PFSK-1 (cell line): ENCODE measurements around the gene DUOX2.

ENCODE experiments used
- FOXP2 ChIP-seq: optimal IDR thresholded peaks from 2 replicates; pipeline ENCODE3; 2011; ENCODE audit warnings: borderline replicate concordance, control low read depth, inconsistent platforms; ENCODE audit not compliant: insufficient read depth; ENCODE audit errors: extremely low read length, extremely low read depth
- POLR2AphosphoS5 ChIP-seq: IDR thresholded peaks from 2 replicates; pipeline ENCODE4 v1.6.1; 2012; ENCODE audit warnings: low read depth, mild to moderate bottlenecking, control low read depth, low read length, moderate library complexity
- REST ChIP-seq, 2 experiments: IDR thresholded peaks; 2 replicates each; pipeline versions ENCODE4 v1.6.1 to v1.8.0; 2011 to 2012; ENCODE audit warnings: low read depth in 2 of 2, low read length in 2 of 2, control low read depth in 1 of 2, inconsistent platforms in 1 of 2, mild to moderate bottlenecking in 1 of 2, moderate library complexity in 1 of 2; ENCODE audit not compliant: insufficient read depth in 1 of 2
- SIN3A ChIP-seq: IDR thresholded peaks from 2 replicates; pipeline ENCODE4 v1.6.1; 2012; ENCODE audit warnings: mild to moderate bottlenecking, low read length, moderate library complexity, borderline replicate concordance; ENCODE audit not compliant: insufficient read depth
- TAF1 ChIP-seq: IDR thresholded peaks from 2 replicates; pipeline ENCODE4 v1.6.1; 2012; ENCODE audit warnings: low read length, control low read depth, borderline replicate concordance; ENCODE audit not compliant: insufficient read depth

The DUOX2 gene

GRCh38 chr15:45123397-45123796, 9.4 kb upstream of the DUOX2 start:
- TF ChIP-seq REST (IDR thresholded peaks at IDR 0.05; ENCODE audit: insufficient read depth in 1 of 2, low read depth in 2 of 2, low read length in 2 of 2) (no peak), POLR2AphosphoS5 (no peak), TAF1 (no peak), SIN3A (no peak), FOXP2 (no peak)

- TF ChIP-seq REST (IDR thresholded peaks at IDR 0.05; ENCODE audit: insufficient read depth in 1 of 2, low read depth in 2 of 2, low read length in 2 of 2) (no peak), FOXP2 (no peak), TAF1 (no peak), POLR2AphosphoS5 (no peak), SIN3A (no peak)
Measured at GRCh38 chr15:45122719-45123118, 8.7 kb upstream of the DUOX2 start.

GRCh38 chr15:45121706-45122417, 7.9 kb upstream of the DUOX2 start:
- TF ChIP-seq TAF1 = no peak
- no peak for TF ChIP-seq POLR2AphosphoS5
- TF ChIP-seq SIN3A = no peak
- no peak for TF ChIP-seq REST (IDR thresholded peaks at IDR 0.05; ENCODE audit: insufficient read depth in 1 of 2, low read depth in 2 of 2, low read length in 2 of 2)
- no peak for TF ChIP-seq FOXP2

- TF ChIP-seq SIN3A (no peak), POLR2AphosphoS5 (no peak), REST (IDR thresholded peaks at IDR 0.05; ENCODE audit: insufficient read depth in 1 of 2, low read depth in 2 of 2, low read length in 2 of 2) (no peak), FOXP2 (no peak), TAF1 (no peak)
Measured at GRCh38 chr15:45121020-45121419, 7.0 kb upstream of the DUOX2 start.
